Stimulated activated CD8-positive, alpha-beta memory T cell treated with anti-CD3 and anti-CD28 coated beads, Interleukin-4, amount 100 ng/mL, for 24 hours (primary cell): ENCODE measurements around the gene SCAMP5.

Source experiments
- DNase-seq: peaks from one replicate; pipeline ENCODE4 v3.0.0-alpha.2; 2020; ENCODE audit warnings: low read depth

SCAMP5 gene

DNA sequence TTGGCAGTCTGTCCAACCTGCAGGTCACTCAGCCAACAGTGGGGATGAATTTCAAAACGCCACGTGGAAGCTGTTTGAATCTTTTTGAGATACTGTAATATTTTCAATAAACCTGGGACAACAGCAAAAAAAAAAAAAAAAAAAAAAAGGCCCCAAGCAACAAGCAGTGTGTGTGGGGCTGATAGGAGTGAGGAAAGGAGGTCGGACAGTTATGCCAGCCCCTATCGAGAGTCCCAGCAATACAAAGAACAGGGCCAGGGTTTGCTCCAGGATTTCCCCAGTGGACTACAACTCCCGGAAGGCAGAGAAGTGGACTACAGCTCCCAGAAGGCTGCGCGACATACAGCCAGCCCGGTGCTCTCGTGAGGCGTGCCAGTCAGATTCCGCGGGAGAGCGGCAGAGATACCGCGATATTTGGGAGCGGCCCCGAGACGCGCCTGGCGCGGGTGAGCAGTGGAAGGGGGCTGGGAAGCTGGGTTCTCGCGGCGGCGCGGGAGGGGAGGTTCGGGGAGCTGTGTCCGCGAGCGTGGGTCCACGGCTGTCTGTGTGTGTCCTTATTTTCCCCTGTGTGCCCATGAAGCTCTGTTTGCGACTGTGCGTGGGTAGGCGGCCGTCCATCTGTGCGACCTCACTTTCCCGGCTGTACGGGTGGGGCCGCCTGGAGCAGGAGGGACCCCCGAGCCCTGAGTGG lies 28.0 kb downstream of the SCAMP5 start, which contains the start of gene PPCDC:
PPCDC (plus strand) TSS at position 410 of the 691 bp plus-strand sequence. CDS start 4,729 bp downstream, outside the sequence.
- DNase-seq: peak; percentile 86

DNA sequence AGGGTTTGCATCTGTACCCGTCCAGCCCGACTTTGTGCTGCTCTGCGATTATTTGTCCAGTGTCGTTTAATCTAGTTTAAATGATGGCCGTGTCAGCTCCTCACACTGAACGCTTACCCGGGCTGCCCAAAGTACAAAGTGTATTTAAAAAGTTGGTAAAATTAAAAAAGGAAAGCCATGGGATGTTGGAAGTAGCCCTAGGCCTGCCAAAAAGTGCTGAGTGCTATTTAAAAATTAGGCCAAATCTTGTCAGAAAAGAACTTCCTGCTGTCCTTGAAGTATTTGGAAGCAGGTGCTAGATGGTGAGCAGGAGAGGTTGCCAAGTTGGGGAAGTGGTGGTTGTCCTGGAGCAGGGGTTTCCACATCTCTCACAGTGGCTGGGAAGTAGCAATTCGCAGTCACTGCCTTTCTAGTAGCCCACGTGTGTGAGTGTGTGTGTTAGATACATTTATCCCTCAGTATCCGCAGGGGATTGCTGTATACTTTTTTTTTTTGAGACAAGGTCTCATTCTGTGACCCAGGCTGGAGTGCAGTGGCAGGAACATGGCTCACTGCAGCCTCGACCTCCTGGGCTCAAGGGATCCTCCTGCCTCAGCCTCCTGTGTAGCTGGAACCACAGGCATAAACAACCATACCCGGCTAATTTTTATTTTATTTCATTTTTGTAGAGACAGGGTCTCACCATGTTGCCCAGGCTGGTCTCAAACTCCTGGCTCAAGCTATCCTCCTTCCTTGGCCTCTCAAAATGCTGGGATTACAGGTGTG lies 28.7 kb downstream of the SCAMP5 start:
- DNase-seq: no peak

DNA sequence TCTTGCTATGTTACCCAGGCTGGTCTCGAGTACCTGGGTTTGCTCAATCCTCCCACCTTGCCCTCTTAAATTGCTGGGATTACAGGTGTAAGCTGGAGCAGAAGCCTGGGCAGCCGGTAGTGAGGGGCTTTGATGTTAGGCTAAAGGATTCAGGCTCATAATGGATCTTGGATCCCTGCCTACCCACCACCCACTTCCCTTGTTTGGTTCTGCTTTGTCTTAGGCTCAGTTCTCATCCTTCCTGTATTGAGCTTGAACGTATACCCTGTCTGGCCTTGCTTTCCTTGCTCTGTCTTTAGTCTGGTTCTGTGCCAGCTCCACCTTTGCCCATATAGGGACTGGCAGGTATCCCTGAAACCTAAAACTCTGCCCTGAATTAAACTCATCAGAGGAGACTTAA lies 29.7 kb downstream of the SCAMP5 start:
- no peak for DNase-seq

DNA sequence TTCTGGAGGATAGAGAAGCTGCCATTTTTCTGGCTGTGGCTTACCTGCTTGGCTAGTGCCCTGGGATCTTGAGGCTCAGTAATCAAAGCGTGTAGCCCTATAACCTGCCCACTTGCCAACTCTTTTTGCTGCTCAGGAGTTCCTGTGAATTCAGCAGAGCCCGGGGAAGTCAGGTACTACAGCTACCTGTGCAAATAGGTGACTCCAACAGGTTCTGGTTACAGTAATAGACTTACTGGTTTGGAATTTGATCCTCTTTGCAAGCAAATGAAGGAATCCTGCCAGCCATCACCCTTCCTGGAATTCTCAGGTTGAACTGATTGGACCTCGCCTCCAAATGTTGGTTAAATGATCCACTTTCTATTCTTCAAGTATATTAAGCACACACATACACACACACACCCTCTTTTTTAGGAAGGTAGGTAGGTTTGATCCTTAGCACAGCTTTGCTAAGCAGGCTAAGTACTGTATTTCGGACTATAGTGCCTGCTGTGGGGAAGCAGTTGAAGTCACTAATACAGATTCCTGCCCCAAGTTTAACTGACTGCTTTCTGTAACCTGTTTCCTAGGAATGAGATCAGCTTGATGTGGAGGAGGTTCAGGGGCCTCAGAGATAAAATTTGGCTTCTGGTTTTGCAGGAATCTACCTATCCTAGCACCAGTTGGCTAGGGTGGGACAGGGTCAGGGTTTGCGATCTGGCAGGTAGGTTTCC lies 30.3 kb downstream of the SCAMP5 start:
- DNase-seq: no peak

DNA sequence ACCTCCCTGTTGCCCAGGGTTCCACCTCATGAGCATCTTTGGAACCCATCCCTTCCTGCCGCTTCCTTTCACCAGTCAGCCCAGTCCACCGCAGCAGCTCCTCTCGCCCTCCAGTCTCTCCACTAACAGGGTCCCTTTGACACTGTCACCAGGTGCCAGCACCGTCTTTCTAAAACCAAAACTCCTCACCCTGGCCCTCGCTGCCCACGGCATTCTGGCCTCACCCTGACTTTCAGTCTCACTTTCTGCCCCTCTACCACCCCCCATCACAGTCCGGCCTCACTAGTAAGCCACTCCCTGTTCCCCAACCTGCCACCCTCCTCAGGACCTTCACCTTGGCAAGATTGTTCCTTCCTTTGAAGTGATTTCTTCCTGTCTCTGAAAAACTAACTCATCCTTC lies 32.2 kb downstream of the SCAMP5 start:
- DNase-seq: no peak

DNA sequence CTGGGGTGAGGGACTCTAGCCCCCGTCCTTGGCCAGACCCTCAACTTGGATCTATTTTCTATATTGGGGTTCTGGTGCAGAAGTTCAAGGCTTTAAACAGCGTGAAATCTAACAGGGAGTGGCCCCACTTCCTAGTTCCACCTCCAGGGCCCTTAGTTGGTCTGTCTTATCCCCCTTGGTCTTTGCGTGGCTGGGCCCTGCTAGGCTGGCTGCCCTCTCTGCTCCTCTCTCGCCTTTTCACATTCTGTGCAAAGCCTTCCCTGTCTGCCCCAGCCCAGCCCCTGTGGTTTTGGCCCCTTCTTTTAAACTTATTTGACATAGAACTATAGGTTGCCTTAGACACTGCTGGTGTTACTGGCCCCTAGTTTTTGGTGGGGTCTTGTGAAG lies 33.6 kb downstream of the SCAMP5 start:
- DNase-seq: no peak

DNA sequence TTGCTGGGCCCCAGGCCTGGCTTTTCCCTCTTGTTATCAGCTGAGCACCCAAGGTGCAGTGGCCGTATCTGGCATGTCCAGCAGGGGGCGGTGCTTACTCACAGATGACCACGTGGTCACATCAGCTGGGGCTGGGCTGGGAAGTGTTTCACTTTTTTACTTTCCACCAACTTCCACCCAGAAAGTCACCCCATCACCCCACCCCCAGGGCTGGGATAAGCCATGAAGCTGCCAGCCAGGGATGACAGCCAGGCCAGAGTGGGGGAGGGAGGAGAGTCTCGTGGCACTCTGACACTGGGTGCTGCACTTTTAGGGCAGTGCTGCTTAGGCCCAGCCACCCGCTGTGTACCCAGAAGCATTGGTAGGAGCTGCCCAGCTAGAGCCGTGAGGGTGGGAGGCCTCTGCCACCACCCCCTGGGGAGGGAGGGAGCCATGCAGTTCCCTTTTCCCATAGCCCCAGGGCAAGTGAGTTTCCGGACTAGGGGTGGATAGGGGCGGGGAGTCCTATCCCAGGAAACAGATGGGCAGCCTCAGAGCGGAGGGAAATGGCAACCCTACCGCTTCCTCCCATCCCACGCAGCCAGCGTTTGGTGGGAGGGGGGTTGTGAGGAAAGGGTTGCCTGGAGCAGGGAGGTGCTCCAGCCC lies 34.1 kb downstream of the SCAMP5 start:
- DNase-seq: peak; percentile 84

DNA sequence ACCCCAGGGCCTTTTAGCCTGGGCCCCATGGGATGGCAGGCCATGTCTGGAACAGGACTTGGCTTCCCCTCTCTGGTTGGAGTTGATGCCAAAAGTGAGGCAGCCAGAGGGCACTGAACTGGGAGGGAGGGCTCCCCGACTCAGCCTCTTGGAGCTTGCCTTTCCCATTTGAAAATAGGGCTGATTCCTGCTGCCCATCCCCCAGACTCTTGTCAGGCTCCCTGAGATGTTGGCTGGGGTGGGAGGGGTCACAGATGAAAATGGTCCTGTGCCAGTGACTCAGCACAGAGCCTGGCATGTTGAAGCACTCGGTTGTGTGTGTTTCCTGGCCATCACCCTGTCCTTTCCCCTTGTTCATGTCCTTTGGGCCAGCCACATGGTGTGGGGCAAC lies 34.7 kb downstream of the SCAMP5 start:
- no peak for DNase-seq

DNA sequence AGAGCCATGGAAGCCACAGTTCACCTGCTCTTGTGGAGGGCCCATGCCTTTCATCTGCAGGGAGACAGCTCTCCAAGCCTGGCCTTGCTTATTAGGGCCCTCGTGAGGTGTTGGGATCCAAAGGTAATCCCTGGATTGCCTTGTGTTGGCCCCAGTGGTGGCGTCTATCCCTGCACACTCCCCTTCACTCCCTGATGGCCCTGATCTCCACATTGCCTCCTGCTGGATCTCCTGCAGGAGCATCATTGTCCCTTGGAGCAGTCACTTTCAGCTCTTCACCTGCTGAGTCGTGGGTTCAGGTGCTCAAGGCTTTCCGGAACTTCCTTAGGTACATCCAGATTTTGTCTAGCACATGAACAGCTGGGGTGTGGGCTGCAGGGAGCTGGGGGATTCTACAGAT lies 35.1 kb downstream of the SCAMP5 start:
- DNase-seq: no peak

DNA sequence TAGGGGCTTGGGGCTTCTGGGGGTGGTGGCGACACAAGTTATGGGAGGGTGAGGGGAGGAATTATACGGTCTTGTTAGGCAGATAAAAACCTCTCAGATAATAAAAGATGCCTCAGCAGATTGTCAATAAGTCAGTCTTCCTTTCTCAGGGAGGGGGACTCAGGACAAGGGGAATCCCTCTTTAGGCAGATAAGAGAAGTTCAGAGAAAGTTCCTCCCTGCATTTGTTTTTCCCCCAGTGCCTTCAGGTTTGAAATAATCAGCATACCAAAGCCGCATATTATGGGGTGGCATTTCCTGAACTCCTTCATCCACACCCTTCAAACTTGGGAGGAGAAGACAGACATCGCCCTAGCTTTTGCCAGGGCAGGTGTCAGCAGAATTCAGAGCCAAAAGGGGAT lies 36.5 kb downstream of the SCAMP5 start:
- no peak for DNase-seq

DNA sequence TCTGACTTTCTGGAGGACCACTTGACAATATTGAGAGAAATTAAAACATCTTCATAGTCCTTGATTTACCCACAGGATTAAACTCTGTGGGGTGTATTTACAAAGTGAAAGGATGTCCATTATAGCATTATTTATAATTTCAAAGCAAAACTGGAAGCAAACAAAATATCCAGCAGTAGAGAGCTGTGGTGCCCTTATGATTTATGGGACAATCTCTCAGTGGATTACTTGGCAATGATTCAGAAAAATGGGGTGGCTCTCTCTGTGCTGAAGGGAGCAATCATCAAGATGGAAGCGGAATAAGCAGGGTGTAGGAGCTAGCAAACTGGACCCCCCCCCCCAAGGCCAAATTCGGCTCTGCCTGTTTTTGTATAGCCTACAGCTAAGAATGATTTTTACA lies 37.0 kb downstream of the SCAMP5 start:
- no peak for DNase-seq

DNA sequence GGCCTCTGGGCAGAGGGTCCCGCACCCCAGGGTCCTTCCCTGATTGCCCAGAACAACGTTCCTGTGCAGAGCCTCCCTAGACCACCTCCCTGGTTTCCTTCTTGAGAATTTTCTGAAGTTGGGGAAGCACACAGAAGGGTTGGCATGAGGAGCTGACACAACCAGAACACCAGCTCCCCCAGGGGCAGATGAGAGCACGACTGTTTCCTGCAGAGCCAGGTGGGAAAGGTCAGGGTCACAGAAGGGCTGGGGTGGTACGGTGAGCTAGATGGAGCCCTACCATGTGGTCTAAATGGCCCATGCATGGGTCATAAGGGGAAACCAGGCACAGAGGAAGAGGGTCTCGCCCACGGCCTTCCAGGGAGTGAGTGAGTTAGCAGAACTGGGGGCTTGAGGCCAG lies 38.4 kb downstream of the SCAMP5 start:
- no peak for DNase-seq

DNA sequence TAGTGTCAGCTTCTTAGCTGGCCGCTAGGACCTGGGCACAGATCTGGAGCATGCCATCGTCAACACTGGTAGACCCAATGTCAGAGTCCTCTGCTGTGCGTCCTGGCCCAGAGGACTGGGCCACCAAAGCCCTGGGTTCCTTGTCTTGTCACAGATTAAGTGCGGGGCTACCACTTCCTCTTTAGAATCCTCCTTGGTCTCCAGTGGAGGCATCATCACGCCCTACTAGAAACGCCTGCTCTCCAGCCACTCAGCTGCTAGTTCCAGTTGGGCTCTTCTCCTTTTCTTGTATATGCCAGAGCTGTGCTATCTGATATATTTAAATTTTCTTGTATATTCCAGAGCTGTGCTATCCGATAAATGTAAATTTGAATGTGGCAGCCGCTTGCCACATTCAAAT lies 39.3 kb downstream of the SCAMP5 start:
- no peak for DNase-seq

DNA sequence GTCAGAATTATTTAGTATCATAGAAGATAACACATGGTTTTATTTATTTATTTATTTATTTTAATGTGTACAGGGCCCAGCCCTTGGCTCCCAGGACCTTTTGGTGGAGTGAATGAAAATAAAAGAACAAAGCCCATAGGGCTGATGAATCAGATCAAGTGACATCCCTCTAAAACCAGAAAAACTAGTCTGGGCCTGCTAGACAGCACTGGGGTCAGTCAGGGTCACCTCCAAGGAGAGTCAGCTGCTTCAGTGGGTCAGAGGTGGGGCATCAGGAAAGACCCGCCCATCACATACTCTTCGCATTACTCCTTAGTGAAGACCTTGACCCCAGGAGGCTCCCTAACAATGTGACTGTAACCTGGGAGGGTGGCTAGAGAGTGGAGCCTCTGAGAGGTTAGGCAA lies 40.9 kb downstream of the SCAMP5 start:
- DNase-seq: no peak

DNA sequence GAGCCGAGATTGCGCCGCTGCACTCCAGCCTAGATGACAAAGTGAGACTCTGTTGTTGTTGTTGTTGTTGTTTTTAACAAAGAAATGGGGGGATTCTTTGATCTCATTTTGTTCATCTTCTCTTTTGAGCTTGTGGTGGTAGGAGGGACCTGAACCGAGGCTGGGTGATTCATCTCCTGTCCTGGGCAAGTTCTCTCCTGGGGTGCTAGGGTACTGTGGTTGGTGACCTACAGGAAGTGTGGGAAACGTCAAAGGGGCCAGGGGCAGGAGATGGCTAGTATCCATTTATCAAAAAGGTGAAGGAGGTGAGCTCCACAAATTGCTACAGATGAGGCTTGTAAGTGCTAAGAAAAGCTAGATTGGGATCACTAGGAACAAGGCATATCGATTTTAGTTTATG lies 42.3 kb downstream of the SCAMP5 start:
- DNase-seq: no peak

DNA sequence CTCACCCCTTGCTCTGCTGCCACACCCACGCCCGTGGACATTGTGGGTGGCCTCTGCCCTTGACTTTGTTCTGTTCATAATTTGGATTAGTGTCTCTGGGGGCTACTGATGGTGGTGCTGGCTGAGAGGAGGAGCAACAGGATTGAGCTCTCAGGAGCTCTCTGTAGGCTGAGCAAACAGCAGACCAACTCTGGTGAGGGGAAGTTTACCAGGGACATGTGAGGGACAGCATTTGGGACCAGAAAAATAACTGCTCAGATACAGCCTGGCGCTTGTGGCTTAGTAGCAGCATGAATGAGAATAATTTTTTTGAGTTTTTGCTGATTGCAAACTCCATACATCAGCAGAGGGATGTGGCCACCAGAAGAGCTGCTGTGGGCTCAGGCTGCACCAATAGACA lies 42.9 kb downstream of the SCAMP5 start:
- DNase-seq: no peak

DNA sequence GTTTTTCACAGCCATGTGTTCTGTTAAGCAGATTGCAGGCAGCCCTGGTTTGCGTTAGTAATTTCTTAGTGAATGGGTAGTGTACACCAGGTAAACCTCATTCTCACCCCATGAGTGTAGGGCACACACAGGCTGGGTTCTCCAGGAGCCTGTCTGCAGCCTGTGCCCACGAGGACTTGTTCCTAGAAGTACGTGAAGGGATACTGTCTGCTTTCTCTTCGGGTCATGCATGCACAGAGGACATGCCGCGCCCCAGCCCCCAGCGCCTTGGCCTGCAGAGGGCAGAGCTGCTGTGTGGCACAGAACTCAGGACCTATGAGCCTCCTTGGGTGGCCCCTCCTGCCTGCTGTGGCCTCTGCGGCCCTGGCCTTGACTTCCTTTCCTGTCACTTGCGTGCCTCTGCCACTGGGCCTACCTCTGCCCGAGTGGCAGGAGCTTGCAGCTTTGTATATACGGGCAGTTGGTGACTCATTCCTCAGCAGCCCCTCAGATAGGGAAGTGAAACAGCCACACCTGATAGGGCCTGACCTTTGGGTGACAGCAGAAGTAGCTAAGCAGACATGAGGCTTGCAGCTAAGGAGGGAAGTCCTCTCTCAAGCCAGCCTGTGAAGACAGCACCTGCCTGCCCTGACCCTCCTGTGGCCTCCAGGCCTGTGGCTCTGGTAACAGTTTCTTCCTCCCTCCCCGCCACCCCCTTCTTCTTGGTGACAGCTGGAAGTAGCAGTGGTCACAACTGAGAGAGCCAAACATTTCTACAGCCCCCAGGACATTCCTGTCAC lies 47.6 kb downstream of the SCAMP5 start:
- DNase-seq: peak; percentile 55

DNA sequence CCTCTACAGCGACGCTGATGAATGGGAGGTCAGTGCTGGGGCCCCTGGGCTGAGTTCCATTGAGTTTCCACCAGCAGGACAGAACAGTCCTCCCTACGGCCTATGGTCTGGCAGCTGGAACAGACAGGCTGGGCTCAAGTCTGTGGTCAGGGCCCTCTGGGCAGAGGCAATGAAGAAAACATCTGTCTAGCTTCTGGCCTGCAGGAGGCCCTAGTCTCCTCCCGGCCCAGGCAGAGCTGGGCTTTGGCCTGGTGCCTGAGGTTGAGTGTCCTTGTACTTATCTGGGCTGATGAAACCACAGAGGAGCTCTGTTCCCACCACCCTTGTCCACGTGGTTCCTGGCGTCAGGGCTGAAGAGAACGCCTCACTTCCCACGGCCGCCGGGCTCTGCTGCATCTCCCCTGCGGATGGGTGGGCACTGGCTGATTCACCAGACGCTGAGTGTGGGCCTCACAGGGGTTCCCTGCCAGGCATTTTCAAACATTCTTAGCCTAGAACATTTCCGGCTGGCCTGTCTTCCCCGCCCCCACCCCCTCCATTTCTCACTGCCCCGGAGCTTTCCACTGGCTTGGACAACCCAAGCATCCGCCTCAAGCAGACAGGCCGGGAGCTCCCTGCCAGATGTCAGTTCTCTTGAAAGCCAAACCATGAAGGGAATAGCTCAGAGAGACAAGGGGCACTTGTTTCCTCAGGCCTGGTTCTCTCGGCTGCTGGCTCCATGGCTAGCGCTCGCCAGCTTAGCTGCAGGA lies 48.3 kb downstream of the SCAMP5 start:
- no peak for DNase-seq

DNA sequence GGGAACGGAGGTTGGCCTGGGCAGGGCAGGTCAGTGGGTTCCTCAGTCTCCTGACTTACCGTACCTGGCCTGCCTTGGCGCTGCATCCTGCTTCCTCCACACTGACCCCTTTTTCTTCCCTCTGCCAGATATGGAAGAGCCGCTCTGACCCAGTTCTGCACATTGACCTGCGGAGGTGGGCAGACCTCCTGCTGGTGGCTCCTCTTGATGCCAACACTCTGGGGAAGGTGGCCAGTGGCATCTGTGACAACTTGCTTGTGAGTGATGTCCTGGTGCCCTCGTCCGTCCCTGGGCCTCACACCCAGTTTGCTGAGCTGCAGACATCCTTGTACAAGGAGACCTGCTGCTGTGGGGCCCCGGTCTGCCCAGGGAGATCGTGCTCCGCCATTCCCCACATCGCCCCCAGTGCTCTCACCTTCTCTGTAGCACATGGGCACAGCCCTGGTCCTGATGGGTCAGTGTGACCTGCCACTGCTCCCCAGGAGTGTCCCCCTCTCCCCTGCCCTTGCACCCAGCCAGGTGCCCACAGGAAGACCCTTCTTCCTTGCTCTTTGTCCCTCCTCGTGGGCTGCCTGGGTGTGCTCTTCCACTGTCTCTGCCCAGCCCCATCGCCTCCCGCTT lies 49.0 kb downstream of the SCAMP5 start:
- no peak for DNase-seq

DNA sequence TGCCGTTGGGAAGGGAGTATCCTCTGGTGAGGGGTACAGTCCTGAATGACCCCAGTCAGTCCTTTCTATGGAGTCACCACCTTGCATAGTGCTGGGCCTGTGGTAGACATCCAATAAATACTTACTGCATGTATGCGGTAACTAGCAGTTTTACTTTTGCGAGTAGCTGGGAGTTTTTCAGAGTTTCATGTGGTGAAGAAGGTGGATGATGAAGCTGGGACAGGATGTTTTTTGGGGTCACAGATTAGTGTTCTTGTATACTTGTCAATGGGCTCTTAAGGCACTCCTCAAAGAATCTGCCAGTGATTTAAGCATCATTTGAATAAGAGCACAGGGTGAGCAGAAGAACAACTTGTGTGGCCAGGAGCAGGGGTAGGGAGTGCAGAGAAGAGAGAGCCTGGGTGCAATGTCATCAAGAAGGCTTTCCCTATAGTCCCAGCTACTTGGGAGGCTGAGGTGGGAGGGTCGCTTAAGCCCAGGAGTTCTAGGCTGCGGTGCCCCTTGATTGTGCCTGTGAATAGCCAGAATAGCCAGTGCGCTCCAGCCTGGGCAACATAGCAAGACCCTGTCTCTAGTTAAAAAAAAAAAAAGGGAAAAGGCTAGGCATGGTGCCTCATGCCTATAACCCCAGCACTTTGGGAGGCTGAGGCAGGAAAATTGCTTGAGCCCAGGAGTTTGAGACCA lies 50.1 kb downstream of the SCAMP5 start:
- DNase-seq: no peak
